Stimulated activated CD4-positive, alpha-beta T cell treated with anti-CD3 and anti-CD28 coated beads, TNF-alpha, amount 100 ng/mL, for 48 hours (primary cell): ENCODE results near the gene MAPK1.
"Not testable (repeated sequence)": the region's sequence is repeated elsewhere in the genome, so short reads cannot be mapped to it uniquely, and the experiment has no call there.

Source experiments
- DNase-seq, 3 donors: peaks; one replicate each; pipeline ENCODE4 v3.0.0-alpha.2; 2020; ENCODE audit warnings: low read depth in 3 of 3

MAPK1 gene

GRCh38 chr22:21845558-21846453 is 21.6 kb downstream of the MAPK1 start:
- DNase-seq: no peak

- DNase-seq: no peak
Observed at GRCh38 chr22:21842946-21843345, 24.5 kb downstream of the MAPK1 start.

- no peak for DNase-seq
Observed at GRCh38 chr22:21841422-21841821, 26.0 kb downstream of the MAPK1 start.

- no peak for DNase-seq
Observed at GRCh38 chr22:21840236-21840823, 27.1 kb downstream of the MAPK1 start.

- no peak for DNase-seq
Observed at GRCh38 chr22:21839765-21840140, 27.7 kb downstream of the MAPK1 start.

- DNase-seq: not testable (repeated sequence)
Observed at GRCh38 chr22:21839104-21839764, 28.2 kb downstream of the MAPK1 start.

GRCh38 chr22:21837248-21837979 is 30.0 kb downstream of the MAPK1 start:
- DNase-seq: no peak

GRCh38 chr22:21836486-21836885 is 31.0 kb downstream of the MAPK1 start:
- DNase-seq: not testable (repeated sequence)

GRCh38 chr22:21835378-21835777 is 32.1 kb downstream of the MAPK1 start:
- DNase-seq: no peak

- DNase-seq: no peak
Observed at GRCh38 chr22:21834869-21835268, 32.6 kb downstream of the MAPK1 start.

GRCh38 chr22:21832291-21833290 is 34.9 kb downstream of the MAPK1 start:
- no peak for DNase-seq

- no peak for DNase-seq
Observed at GRCh38 chr22:21829523-21829922, 37.9 kb downstream of the MAPK1 start.

- no peak for DNase-seq
Observed at GRCh38 chr22:21828268-21828638, 39.2 kb downstream of the MAPK1 start.

GRCh38 chr22:21827628-21828267 is 39.7 kb downstream of the MAPK1 start:
- DNase-seq: no peak

- DNase-seq: no peak
Observed at GRCh38 chr22:21826204-21826603, 41.2 kb downstream of the MAPK1 start.

GRCh38 chr22:21824962-21825361 is 42.5 kb downstream of the MAPK1 start:
- not testable (repeated sequence) for DNase-seq

GRCh38 chr22:21824445-21824912 is 43.0 kb downstream of the MAPK1 start:
- no peak for DNase-seq

GRCh38 chr22:21823740-21824444 is 43.6 kb downstream of the MAPK1 start:
- no peak for DNase-seq

GRCh38 chr22:21819183-21819770 is 48.2 kb downstream of the MAPK1 start:
- no peak for DNase-seq
